Caki2 (cell line): Measurements from ENCODE around the gene MIER2. TPM values are rescaled to one million over a fixed set of nuclear protein-coding genes. Genes with fewer than 3 reads are reported as not detected.
"Not testable (repeated sequence)": the region's sequence is repeated elsewhere in the genome, so short reads cannot be mapped to it uniquely, and the experiment has no call there.

Experiments used
- DNase-seq: peaks from one replicate; pipeline ENCODE4 v3.0.0-alpha.2; 2015; ENCODE audit warnings: low read depth
- in situ Hi-C: cut with HindIII; loops from 2 replicates; pipeline ENCODE4 v1.10.0; 2016; ENCODE audit warnings: low sequenced_read_pairs, low pct_unique_long_range_greater_than_20kb, mixed read lengths
- total RNA-seq: library from RNA; depleted of rRNA; stranded (reverse); fragments of >200 nt; shearing (Covaris generic); gene quantifications from 2 replicates; pipeline ENCODE4 v1.2.3, GENCODE V29; 2014; ENCODE audit warnings: low replicate concordance; rRNA removed

The MIER2 gene, protein sequence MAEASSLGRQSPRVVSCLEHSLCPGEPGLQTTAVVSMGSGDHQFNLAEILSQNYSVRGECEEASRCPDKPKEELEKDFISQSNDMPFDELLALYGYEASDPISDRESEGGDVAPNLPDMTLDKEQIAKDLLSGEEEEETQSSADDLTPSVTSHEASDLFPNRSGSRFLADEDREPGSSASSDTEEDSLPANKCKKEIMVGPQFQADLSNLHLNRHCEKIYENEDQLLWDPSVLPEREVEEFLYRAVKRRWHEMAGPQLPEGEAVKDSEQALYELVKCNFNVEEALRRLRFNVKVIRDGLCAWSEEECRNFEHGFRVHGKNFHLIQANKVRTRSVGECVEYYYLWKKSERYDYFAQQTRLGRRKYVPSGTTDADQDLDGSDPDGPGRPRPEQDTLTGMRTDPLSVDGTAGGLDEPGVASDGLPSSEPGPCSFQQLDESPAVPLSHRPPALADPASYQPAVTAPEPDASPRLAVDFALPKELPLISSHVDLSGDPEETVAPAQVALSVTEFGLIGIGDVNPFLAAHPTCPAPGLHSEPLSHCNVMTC
- total RNA-seq = 6.1 and 9.4 TPM in 2 replicates

DNA sequence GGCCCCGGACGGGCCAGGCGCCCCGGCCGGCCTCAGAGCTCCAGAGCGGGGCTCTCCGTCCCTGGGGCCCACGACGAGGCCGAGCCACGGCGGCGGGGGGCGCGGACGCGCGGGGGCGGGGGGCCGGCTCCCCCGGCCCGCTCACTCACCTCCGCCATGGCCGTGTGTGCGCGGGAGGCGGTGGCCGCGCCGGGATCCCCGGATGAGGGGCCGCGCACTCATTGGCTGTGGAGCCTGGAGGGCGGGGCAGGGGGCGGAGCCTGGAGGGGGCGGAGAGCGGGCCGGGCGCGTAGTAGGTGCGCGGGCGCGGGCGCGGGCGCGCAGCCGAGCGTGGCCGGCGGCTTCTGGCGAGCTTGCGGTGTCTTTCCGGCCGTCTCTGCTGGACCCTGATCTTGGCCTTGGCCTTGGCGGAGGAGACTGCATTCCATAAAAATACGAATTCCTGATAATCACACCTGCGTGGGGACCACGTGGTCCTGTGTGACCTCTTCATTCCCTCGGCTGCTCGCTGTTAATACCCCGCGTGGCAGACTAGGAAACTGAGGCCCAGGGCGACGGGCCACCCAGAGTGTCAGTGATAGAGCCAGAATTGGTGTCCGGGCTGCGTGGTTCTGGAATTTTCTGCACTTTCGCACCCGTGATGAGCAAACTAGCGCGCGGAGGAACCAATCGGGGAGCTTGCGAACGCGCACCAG, at the start of gene MIER2:
TSS of gene MIER2 (minus strand) at position 172 of the 695 bp plus-strand sequence. CDS start at position 158, 14 bp downstream.
- in situ Hi-C loops = no loop called here
- DNase-seq = peak; percentile 37

DNA sequence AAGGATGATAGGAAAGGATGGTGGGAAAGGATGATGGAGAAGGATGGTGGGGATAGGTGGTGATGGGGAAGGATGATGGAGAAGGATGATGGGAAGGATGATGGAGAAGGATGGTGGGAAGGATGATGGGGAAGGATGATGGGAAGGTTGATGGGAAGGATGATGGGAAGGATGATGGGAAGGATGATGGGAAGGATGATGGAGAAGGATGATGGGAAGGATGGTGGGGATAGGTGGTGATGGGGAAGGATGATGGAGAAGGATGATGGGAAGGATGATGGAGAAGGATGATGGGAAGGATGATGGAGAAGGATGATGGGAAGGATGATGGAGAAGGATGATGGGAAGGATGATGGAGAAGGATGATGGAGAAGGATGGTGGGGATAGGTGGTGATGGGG, 49.0 kb upstream of the MIER2 start:
- DNase-seq, in situ Hi-C loops: not testable (repeated sequence)

DNA sequence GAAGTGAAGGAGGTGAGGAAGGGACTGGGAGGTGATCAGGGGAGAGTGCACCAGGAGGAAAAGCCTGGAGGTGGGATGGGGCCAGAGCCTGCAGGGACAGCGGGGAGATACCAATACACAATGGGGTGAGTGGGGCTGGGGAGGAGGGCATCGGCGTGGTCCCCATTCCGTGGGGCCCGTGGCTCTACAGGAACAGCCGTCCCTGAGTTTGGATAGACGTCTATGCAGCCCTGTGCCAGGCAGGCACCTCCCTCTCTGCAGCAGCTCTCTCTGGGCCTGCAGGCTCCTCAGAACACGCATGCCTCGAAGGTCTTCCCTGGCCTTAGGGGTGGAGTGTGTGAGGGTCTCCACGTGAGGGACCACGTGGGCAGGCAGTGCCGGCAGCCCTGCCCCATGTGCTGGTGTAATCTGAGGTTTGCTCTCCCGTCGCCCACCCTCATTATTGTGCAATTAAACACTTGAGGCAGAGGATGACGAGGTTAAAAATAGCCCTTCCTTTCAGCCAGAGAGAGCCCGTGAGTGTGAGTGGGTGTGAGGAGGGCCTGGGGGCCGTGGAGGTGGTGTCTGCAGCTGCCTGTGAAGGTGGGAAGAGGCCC, 47.9 kb upstream of the MIER2 start:
- in situ Hi-C loops = no loop called here
- no peak for DNase-seq

DNA sequence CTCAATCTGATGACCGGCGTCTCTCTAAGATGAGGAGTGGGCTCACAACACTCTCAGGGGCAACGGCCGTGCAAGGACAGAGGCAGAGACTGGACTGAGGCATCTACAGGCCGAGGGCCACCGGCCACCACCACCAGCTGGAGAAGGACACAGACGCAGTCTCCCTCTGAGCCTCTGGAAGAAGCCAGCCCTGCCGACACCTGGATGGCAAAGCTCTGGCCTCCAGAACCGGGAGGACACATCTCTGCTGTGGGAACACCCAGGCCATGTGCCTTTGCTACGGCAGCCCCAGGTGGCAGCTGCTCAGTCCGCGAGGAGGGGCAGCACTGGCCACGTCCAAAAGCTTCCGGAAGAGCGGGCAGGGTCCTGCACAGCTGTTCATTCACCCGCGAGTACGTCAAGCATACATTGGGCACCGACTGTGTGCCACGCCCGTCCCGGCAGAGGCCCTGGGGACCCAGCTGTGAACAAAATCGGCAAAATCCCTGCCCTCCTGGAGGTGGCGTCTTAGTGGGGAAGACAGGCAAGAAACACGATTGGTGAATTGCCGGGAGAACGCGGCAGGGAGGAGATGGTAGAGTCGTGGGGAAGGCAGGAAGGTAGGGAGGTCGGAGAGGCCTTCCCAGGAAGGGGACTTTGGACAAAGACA, 47.3 kb upstream of the MIER2 start:
- DNase-seq = no peak
- in situ Hi-C loops = no loop called here

DNA sequence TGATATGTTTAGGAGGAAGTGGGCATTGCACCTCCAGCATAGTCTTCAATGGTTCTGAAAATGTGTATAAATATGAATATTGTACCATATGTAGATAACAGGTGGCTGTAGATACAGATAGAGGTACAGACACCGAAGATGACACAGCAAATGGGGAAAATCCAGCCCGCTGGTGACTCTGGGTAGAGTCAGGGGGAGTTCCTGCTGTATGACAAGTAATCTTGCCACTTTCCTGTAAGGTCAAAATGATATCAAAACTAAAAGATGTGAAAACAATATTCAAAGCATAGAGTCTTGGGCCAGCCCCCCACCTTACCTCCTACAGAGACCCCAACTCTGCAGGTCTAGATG, 46.6 kb upstream of the MIER2 start:
- DNase-seq = no peak
- in situ Hi-C loops = no loop called here

DNA sequence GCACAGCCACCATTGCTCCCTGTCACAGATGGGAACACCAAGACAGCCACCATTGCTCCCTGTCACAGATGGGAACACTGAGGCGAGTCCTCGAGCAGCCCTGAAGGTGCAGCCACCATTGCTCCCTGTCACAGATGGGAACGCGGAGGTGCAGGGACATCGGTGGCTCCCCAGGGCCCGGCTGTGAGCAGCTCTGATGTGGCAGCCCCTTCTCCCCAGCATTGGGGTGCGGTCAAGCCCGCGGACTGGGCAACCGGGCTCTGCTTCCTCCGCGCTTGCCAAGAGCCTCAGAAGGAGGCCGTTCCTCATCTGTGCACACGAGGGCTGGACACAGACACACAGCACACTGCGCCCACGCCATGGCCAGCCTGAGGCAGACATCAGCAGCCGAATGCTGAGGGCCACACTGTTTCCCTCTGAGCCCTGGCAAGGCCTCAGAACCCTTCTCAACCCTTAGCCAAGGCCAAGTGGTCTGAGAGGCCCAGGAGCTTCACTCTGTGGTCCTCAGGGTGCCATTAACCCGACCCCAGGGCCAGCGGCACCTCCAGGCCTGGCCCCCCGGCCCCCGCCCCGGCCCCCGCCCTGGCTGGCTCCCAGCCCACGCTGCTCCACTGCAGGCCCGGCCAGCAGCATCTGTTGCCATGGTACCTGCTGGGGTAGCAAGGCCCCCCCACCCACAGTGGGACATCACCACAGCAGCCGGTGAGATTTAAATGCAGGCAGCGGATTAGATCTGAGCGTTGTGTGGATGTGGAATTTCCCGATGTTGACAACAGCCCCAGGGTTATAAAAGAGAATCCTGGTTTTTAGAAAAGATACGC, 46.0 kb upstream of the MIER2 start:
- no peak for DNase-seq
- in situ Hi-C loops = no loop called here

DNA sequence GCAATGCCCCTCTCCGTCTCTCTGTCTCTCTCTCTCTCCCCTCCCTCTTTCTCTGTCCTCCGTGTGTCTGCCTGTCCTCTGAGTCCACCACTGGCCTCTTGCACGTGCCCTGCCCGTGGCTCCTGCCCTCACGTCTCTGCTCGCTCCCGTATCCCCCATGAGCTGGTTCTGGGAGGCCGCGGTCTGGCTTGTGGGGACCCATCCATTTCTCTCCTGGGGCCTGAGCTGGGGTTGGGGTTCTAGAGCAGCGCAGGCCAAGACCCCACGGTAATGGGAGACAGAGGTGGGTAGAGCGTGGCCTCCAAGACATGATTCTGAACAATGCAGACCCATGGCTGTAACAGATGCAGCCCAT, 45.3 kb upstream of the MIER2 start:
- in situ Hi-C loops = no loop called here

DNA sequence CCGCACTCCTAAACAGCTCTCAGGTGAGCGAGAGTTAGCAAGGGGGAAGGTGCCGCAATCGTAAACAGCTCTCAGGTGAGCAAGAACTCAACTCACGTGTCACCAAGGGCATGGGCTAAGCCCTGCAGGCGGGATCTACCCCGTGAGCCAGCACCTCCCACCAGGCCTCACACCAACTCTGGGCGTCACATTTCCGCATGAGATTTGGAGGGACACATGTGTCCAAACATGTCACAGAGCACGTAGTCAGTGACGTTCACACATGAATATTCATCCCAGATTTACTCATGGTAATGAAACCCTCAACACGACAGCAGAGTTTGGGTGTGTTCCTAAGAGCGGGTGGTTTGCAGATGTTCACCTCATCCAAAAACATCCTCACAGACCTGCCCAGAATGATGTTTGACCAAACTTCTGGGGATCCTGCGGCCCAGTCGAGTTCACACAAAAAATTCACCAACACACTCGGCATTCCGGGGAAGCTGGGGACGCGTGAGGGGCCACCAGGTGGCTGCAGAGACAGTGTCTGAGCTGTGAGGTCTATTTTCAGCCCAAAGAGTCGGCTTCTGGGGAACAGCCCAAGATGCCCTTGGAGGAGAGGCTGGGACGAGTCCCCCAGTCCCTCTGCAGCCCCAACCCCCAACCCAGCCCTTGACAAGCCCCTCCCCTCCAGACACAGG, 44.8 kb upstream of the MIER2 start:
- in situ Hi-C loops = no loop called here
- DNase-seq = no peak

More for the DNA sequence above, 45.3 kb upstream of the MIER2 start:
- no peak for DNase-seq

DNA sequence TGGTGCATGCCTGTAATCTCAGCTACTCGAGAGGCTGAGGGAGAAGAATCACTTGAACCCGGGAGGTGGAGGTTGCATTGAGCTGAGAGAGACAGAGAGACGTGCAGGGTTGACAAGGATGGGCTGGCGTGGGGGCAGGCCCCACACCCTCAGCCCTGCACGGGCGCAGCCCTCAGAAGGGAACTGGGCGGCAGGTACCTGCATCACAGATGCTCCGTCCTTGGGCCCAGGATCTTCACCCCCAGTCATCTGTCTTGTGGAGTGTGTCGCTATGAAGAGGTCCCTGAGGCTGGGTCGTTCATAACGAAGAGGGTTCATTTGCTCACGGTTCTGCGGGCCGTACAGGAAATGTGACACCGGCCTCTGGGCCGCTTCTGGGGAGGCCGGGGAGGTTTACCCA, 44.1 kb upstream of the MIER2 start:
- in situ Hi-C loops = no loop called here
- DNase-seq = no peak

DNA sequence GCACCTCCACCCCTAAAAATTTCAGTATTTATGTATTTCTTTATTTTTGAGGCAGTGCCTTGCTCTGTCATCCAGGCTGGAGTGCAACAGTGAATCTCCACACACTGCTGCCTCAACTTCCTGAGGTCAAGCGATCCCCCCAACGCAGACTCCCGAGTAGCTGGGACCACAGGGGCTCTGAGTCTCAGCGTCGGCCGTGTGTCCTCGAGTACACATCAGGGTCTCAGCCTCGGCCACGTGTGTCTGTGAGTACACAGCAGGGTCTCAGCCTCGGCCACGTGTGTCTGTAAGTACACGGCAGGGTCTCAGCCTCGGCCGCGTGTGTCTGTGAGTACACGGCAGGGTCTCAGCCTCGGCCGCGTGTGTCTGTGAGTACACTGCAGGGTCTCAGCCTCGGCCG, 43.2 kb upstream of the MIER2 start:
- in situ Hi-C loops = no loop called here
- DNase-seq = no peak

DNA sequence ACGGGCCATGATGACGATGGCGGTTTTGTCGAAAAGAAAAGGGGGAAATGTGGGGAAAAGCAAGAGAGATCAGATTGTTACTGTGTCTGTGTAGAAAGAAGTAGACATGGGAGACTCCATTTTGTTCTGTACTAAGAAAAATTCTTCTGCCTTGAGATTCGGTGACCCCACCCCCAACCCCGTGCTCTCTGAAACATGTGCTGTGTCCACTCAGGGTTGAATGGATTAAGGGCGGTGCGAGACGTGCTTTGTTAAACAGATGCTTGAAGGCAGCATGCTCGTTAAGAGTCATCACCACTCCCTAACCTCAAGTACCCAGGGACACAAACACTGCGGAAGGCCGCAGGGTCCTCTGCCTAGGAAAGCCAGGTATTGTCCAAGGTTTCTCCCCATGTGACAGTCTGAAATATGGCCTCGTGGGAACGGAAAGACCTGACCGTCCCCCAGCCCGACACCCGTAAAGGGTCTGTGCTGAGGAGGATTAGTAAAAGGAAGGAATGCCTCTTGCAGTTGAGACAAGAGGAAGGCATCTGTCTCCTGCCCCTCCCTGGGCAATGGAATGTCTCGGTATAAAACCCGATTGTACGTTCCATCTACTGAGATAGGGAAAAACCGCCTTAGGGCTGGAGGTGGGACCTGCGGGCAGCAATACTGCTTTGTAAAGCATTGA, 42.2 kb upstream of the MIER2 start:
- in situ Hi-C loops, DNase-seq: not testable (repeated sequence)

DNA sequence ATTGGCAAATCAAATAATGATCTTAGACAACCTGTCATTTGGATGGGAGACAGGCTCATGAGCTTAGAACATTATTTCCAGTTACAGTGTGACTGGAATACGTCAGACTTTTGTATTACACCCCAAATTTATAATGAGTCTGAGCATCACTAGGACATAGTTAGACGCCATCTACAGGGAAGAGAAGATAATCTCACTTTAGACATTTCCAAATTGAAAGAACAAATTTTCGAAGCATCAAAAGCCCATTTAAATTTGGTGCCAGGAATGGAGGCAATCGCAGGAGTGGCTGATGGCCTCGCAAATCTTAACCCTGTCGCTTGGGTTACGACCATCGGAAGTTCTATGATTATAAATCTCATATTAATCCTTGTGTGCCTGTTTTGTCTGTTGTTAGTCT, 41.6 kb upstream of the MIER2 start:
- DNase-seq, in situ Hi-C loops: not testable (repeated sequence)

DNA sequence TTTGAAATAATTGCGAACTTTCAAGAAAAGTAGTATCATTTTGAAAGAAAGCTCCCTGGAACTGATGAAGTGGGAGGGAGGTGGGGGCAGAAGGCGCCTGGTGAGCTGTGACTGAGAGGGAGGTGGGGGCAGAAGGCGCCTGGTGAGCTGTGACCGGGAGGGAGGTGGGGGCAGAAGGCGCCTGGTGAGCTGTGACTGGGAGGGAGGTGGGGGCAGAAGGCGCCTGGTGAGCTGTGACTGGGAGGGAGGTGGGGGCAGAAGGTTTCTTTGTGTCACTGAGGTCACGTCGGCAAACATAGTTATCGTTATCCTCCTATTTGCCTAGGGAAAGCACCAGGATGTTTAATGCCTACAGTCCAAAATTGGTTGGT, 40.2 kb upstream of the MIER2 start:
- no peak for DNase-seq
- in situ Hi-C loops = no loop called here

DNA sequence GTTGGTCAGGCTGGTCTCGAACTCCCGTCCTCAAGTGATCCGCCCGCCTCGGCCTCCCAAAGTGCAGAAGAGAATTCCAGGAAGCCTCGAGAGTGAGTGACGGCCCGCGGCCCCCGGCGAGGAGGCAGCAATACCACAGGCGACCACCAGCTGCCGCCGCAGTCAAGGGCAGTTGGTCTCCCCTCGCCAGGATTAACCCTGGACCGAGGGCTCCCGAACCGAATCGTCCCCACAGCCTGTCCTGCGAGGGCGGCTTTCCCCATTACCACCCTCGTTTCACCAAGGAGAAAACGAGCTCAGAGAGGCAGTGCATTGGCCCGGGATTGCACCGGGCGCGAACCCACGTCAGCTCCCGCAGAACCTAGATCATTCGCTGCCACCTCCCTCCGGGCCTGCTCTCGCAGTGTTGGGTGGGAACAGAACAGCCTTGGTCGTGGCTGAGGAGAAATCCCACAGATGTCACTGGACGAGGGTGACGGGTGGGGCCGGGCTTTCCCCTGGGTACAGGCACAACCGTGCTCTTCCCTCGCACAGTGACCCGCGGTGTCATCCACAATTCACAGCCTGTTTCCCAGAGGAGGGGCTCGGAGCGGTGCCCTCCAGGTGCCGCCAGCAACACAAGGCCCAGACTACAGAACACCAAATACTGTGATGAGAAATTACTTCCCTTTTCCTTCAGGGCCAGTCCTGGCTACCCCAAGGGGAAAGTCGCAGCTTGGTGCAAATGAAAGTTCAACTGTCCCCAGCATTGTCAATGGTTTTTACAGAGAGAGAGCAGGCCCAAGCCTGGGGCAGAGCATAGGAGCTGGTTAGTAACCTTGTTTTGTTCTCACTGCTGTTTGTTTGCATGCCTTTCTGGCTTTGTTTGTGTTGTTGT, 39.6 kb upstream of the MIER2 start:
- no peak for DNase-seq
- in situ Hi-C loops = no loop called here

DNA sequence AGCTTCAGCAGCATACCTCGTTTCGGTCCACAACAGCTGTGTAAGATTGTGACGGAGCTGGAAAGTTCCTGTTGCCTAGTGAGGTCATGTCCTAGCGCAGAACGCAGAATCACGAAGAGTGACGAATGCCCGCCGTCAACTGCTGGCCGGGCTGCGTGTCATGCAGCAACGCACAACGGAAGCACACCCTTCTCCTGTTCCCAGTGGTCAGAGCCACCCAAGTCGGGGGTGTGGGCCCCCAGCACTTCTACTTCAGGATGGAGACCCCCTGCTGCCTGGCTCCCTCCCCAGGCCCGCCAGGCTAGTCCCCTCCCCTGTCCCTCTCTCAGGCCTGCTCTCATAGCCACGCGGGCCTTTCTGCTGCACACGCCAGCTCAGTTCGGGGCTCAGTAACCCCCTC, 38.4 kb upstream of the MIER2 start:
- in situ Hi-C loops = no loop called here
- no peak for DNase-seq

DNA sequence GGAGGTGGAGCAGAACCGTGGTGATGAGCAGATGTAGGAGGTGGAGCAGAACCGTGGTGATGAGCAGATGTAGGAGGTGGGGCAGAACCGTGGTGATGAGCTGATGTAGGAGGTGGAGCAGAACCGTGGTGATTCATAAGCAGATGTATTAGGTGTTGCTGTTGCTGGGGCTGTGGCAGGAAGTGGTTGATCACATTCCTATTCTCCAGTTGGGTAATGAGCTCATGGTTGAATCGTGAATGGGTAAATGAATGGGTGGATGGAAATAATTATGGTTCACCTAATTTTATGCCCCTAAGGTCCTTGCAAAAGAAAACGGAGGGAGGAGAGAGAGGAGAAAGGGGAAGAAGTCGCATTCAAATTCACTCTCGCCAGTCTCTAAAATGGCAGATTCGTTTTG, 38.0 kb upstream of the MIER2 start:
- in situ Hi-C loops = not testable (repeated sequence)
- DNase-seq = peak; percentile 66
